Liver (tissue), 9 donors: ENCODE data around the gene KCNMA1. TPM values are rescaled to one million over a fixed set of nuclear protein-coding genes. Genes with fewer than 3 reads are reported as not detected.

Experiments used
- DNase-seq: peaks from one replicate; pipeline ENCODE4 v3.0.0-alpha.2; 2017; ENCODE audit warnings: low spot score
- H3K27ac ChIP-seq, 2 donors: one replicate each; pipeline ENCODE4 v1.7.0; 2013; ENCODE audit warnings: inconsistent platforms in 2 of 2, low read length in 2 of 2, control low read depth in 1 of 2, low read depth in 1 of 2, mild to moderate bottlenecking in 1 of 2
- H3K27me3 ChIP-seq, 4 donors: one replicate each; pipeline versions ENCODE4 v1.6.1 to v1.7.0; 2013; ENCODE audit warnings: low read length in 3 of 4, inconsistent platforms in 1 of 4, mild to moderate bottlenecking in 1 of 4, moderate library complexity in 1 of 4; ENCODE audit not compliant: control insufficient read depth in 4 of 4, insufficient read depth in 4 of 4
- H3K36me3 ChIP-seq, 4 donors: one replicate each; pipeline versions ENCODE4 v1.6.1 to v1.7.0; 2013; ENCODE audit warnings: low read length in 3 of 4, mild to moderate bottlenecking in 3 of 4, low read depth in 1 of 4, moderate library complexity in 1 of 4; ENCODE audit not compliant: control insufficient read depth in 4 of 4, insufficient read depth in 3 of 4
- H3K4me1 ChIP-seq, 4 donors: one replicate each; pipeline versions ENCODE4 v1.6.1 to v1.7.0; 2013; ENCODE audit warnings: low read length in 3 of 4, mild to moderate bottlenecking in 3 of 4, moderate library complexity in 1 of 4; ENCODE audit not compliant: control insufficient read depth in 4 of 4, insufficient read depth in 4 of 4
- H3K4me3 ChIP-seq, 3 donors: one replicate each; pipeline versions ENCODE4 v1.6.1 to v1.7.0; 2013; ENCODE audit warnings: low read length in 3 of 3, control low read depth in 1 of 3, low read depth in 1 of 3, mild to moderate bottlenecking in 1 of 3
- H3K9ac ChIP-seq, 2 donors: one replicate each; pipeline ENCODE4 v1.7.0; 2013; ENCODE audit warnings: low read length in 2 of 2, mild to moderate bottlenecking in 2 of 2, moderate library complexity in 2 of 2, control low read depth in 1 of 2, low read depth in 1 of 2
- H3K9me3 ChIP-seq, 4 donors: one replicate each; pipeline versions ENCODE4 v1.6.1 to v1.7.0; 2013; ENCODE audit warnings: low read length in 3 of 4; ENCODE audit not compliant: control insufficient read depth in 4 of 4
- ATF3 ChIP-seq: IDR thresholded peaks from 2 replicates; pipeline ENCODE4 v1.6.1; 2016; ENCODE audit warnings: antibody characterized with exemption
- EGR1 ChIP-seq, 2 donors: IDR thresholded peaks; 2 replicates each; pipeline ENCODE4 v1.6.1; 2016 to 2018; ENCODE audit warnings: antibody characterized with exemption in 2 of 2, low read depth in 2 of 2
- GABPA ChIP-seq, 2 donors: IDR thresholded peaks in 1 of 2; conservative IDR thresholded peaks in 1 of 2; 2 replicates each; pipeline ENCODE4 v1.6.1; 2016; ENCODE audit warnings: antibody characterized with exemption in 2 of 2, mild to moderate bottlenecking in 1 of 2, moderate library complexity in 1 of 2
- HNF4A ChIP-seq, 2 donors: conservative IDR thresholded peaks; 2 replicates each; pipeline ENCODE4 v1.6.1; 2016; ENCODE audit warnings: antibody characterized with exemption in 2 of 2, mild to moderate bottlenecking in 2 of 2
- JUND ChIP-seq, 2 donors: IDR thresholded peaks; 2 replicates each; pipeline ENCODE4 v1.6.1; 2016; ENCODE audit warnings: antibody characterized with exemption in 2 of 2
- NR2F2 ChIP-seq: IDR thresholded peaks from 2 replicates; pipeline ENCODE4 v1.6.1; 2016; ENCODE audit warnings: antibody characterized with exemption
- SP1 ChIP-seq: IDR thresholded peaks from 2 replicates; pipeline ENCODE4 v1.6.1; 2018; ENCODE audit warnings: antibody characterized with exemption, mild to moderate bottlenecking
- TAF1 ChIP-seq: conservative IDR thresholded peaks from 2 replicates; pipeline ENCODE4 v1.6.1; 2016; ENCODE audit warnings: antibody characterized with exemption, mild to moderate bottlenecking
- YY1 ChIP-seq: IDR thresholded peaks from 2 replicates; pipeline ENCODE4 v1.6.1; 2016; ENCODE audit warnings: antibody characterized with exemption, mild to moderate bottlenecking
- WGBS: extraction: QIAGEN DNeasy Blood & Tissue Kit; methylation state at CpG from one replicate; pipeline ENCODE4 v1.1.7; 2013; 5-methylcytosine and 5-hydroxymethylcytosine counted together
- polyA plus RNA-seq, 2 donors: library from polyadenylated mRNA; stranded (reverse) in 1 of 2; unstranded in 1 of 2; fragments of 200-250 nt in 1 of 2; fragments of >200 nt in 1 of 2; fragmentation: Nextera tagmentation in 1 of 2; extraction: Ambion mirVana in 1 of 2; gene quantifications; one replicate each; pipeline versions ENCODE4 v1.2.1 to v1.2.3, GENCODE V29; 2013 to 2015
- total RNA-seq, 2 donors: library from RNA; depleted of rRNA; stranded (reverse); fragments of >200 nt; gene quantifications; one replicate each; pipeline ENCODE4 v1.2.3, GENCODE V29; 2014
- TF ChIP-seq, protein P1 (sequence below): fragments of 150-350 bp; IDR thresholded peaks from 2 replicates; pipeline ENCODE4 v1.5.1; 2017; ENCODE audit warnings: improper control_type of control experiment, low read depth, low read length; ENCODE audit not compliant: missing input control
- TF ChIP-seq, protein P2 (sequence below): IDR thresholded peaks from 2 replicates; pipeline ENCODE4 v1.6.1; 2016; ENCODE audit warnings: antibody characterized with exemption
- TF ChIP-seq, protein P3 (sequence below): IDR thresholded peaks from 2 replicates; pipeline ENCODE4 v1.6.1; 2016; ENCODE audit warnings: antibody characterized with exemption
- donor health status: healthy.
- donor health status: healthy.
- donor health status: healthy.
- donor health status: healthy.
- donor health status: healthy.

The KCNMA1 gene
- total and polyA plus RNA-seq, 4 donors = 2.5 to 9.7 (median 4.7) TPM

GRCh38 chr10:77212632-77213031, 425.0 kb downstream of the KCNMA1 start:
- Histone ChIP-seq H3K27ac (no peak overlapping the region), H3K36me3 (no peaks in the 10 kb centered on the region), H3K27me3 (no peaks in the 10 kb centered on the region), H3K9ac (no peak overlapping the region), H3K4me3 (no peak overlapping the region), H3K4me1 (peaks cover 0 to 2% (median under 1%) of the 10 kb centered on the region in 4 donors), H3K9me3 (peaks cover 0 to 3% (median 0%) of the 10 kb centered on the region in 4 donors)
- no peak for DNase-seq
- TF ChIP-seq EGR1 (IDR thresholded peaks at IDR 0.05; ENCODE audit: low read depth in 2 of 2) (no peak), HNF4A (conservative IDR thresholded peaks at IDR 0.05) (no peak), JUND (IDR thresholded peaks at IDR 0.05) (no peak)
- TF ChIP-seq, protein P1, sequence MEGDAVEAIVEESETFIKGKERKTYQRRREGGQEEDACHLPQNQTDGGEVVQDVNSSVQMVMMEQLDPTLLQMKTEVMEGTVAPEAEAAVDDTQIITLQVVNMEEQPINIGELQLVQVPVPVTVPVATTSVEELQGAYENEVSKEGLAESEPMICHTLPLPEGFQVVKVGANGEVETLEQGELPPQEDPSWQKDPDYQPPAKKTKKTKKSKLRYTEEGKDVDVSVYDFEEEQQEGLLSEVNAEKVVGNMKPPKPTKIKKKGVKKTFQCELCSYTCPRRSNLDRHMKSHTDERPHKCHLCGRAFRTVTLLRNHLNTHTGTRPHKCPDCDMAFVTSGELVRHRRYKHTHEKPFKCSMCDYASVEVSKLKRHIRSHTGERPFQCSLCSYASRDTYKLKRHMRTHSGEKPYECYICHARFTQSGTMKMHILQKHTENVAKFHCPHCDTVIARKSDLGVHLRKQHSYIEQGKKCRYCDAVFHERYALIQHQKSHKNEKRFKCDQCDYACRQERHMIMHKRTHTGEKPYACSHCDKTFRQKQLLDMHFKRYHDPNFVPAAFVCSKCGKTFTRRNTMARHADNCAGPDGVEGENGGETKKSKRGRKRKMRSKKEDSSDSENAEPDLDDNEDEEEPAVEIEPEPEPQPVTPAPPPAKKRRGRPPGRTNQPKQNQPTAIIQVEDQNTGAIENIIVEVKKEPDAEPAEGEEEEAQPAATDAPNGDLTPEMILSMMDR = no peak
- TF ChIP-seq, protein P2, sequence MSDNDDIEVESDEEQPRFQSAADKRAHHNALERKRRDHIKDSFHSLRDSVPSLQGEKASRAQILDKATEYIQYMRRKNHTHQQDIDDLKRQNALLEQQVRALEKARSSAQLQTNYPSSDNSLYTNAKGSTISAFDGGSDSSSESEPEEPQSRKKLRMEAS = no peak
- 95% methylated on average over 5 of the region's 5 CpGs for WGBS

- H3K4me1 ChIP-seq = peaks cover 0 to 6% (median 2%) of the 10 kb centered on the region in 4 donors
- TF ChIP-seq SP1 (no peak), GABPA (IDR thresholded peaks at IDR 0.05 in 1 of 2, conservative IDR thresholded peaks at IDR 0.05 in 1 of 2) (no peak), NR2F2 (no peak), JUND (IDR thresholded peaks at IDR 0.05) (no peak), ATF3 (no peak), EGR1 (IDR thresholded peaks at IDR 0.05; ENCODE audit: low read depth in 2 of 2) (no peak), TAF1 (no peak), YY1 (no peak)
- TF ChIP-seq, protein P2 = no peak
- TF ChIP-seq, protein P1 = no peak
- TF ChIP-seq, protein P3, sequence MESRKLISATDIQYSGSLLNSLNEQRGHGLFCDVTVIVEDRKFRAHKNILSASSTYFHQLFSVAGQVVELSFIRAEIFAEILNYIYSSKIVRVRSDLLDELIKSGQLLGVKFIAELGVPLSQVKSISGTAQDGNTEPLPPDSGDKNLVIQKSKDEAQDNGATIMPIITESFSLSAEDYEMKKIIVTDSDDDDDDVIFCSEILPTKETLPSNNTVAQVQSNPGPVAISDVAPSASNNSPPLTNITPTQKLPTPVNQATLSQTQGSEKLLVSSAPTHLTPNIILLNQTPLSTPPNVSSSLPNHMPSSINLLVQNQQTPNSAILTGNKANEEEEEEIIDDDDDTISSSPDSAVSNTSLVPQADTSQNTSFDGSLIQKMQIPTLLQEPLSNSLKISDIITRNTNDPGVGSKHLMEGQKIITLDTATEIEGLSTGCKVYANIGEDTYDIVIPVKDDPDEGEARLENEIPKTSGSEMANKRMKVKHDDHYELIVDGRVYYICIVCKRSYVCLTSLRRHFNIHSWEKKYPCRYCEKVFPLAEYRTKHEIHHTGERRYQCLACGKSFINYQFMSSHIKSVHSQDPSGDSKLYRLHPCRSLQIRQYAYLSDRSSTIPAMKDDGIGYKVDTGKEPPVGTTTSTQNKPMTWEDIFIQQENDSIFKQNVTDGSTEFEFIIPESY = no peak
- H3K27me3 ChIP-seq = no peaks in the 10 kb centered on the region
- no peaks in the 10 kb centered on the region for H3K36me3 ChIP-seq
- no peak overlapping the region for H3K27ac ChIP-seq
- no peak overlapping the region for H3K4me3 ChIP-seq
- H3K9me3 ChIP-seq = peaks cover 0 to 3% (median 0%) of the 10 kb centered on the region in 4 donors
- no peak for DNase-seq
- H3K9ac ChIP-seq = no peak overlapping the region
Observed at GRCh38 chr10:77210645-77211044, 427.0 kb downstream of the KCNMA1 start.
